ENCODE measurements around the gene RRP8.
A peak's percentile ranks its signal among the peaks of the same experiment; 100 is the strongest.

DNA sequence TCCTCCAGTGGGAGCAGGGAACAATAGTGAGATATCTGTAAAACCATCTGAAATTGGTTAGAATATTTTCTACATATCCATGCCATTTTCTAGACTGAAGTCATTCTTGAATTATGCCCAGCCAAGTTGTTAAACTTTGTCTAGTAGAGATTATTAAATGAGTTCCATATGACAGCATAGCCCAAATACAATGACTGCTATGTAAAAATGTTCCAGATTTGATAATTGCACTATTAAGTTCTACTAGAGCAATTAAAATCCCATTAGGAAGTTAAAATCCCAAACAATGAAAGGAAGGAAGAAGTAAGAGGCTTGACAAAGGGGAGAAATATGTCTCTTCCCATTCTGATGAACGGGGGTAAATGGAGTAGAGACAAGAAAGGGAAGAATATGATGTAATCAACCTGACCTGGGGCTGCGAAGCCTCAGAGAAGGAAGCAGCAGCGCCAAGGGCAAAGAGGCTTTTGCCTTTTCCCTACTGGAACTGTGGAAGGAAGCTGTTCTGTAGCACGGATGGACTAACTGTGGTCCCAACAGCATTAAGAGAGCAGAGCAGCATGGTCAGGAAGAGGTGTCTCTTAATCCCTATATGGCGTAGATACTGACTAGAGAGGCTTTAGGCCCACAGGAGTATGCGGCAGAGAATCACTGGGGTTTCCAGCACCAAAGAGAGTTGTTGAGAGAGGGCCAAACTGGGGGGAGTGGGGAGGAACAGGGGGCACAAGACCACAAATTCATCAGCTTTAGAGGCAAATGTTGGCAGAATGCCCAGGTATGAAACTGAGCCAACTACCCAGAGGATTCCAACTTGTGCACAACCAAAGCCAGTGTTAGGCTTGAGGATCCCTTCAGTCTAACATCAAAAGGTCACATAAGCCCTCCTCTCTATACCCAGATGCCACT lies 26.7 kb downstream of the RRP8 start:
- TF ChIP-seq POLR2A (IDR thresholded peaks at IDR 0.05) (no peak), POLR2AphosphoS5 (IDR thresholded peaks at IDR 0.05) (peak in 1 of 3 donors; percentile 28)
- TF ChIP-seq, protein P1, sequence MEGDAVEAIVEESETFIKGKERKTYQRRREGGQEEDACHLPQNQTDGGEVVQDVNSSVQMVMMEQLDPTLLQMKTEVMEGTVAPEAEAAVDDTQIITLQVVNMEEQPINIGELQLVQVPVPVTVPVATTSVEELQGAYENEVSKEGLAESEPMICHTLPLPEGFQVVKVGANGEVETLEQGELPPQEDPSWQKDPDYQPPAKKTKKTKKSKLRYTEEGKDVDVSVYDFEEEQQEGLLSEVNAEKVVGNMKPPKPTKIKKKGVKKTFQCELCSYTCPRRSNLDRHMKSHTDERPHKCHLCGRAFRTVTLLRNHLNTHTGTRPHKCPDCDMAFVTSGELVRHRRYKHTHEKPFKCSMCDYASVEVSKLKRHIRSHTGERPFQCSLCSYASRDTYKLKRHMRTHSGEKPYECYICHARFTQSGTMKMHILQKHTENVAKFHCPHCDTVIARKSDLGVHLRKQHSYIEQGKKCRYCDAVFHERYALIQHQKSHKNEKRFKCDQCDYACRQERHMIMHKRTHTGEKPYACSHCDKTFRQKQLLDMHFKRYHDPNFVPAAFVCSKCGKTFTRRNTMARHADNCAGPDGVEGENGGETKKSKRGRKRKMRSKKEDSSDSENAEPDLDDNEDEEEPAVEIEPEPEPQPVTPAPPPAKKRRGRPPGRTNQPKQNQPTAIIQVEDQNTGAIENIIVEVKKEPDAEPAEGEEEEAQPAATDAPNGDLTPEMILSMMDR (IDR thresholded peaks at IDR 0.05 in 8 of 11, conservative IDR thresholded peaks at IDR 0.05 in 3 of 11): no peak
